GM18508 (cell line): ENCODE data around the gene PCYOX1L.

Experiments
- ATAC-seq: cut with Tn5 transposase; IDR thresholded peaks from one replicate; pipeline ENCODE4 v1.9.1; 2021; ENCODE audit warnings: moderate number of reproducible peaks; ENCODE audit not compliant: insufficient read depth, unreplicated experiment

PCYOX1L gene

DNA sequence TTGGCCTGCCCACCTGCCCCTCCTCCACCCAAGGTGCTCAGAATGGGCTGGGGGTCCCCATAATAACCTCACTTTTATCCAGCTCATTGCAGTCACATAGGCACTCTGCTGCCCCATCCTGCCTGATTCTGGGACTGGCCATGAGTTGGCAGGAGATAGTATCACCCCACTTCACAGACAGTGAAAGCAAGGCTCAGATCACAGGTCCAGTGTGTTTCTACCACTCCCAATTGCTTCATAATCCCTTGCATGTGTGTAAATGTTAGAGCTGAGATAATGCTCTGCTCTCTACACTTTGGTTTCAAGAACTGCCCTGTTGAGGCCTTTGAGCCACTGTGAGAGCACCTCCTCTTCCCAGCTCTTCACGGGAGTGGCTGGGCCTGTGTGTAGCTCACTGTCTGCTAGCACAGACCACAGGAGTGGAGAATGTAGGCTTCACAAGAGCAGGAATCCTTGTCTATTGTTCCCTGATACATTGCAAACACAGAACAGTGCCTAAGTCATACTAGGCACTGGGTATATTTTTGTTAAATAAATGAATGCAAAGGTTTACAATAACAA is 8.4 kb downstream of the PCYOX1L start:
- no peak for ATAC-seq

DNA sequence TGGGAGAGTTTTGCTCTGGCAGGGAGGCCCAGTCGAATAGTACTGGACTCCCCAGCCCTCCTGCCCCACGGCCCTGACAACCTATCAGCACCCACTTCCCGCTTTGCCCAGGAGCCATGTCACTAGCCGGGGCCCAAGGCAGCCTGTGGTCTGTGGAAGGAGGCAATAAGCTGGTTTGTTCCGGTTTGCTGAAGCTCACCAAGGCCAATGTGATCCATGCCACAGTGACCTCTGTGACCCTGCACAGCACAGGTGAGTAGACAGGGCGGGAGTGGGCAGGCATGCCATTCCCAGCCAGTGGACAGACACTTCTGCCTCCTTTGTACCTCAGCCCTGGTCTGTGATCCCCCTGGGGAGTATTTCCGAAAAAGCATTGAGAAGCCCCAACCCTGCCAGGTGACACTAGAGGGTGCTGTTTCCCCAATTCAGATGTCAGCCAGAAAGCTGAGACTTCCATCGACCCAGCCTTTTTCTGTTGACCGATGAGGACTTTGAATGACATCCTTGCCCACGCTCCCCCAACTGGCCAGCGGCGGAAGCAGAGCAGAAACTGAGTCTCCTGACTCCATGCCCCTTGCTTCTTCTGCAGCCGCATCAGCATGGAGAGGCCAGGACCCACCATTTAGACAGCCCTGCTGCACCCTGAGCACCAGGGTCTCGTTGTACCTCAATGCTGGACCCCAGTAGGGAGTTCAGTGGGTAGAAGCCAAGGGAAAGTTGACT is 9.6 kb downstream of the PCYOX1L start:
- no peak for ATAC-seq

DNA sequence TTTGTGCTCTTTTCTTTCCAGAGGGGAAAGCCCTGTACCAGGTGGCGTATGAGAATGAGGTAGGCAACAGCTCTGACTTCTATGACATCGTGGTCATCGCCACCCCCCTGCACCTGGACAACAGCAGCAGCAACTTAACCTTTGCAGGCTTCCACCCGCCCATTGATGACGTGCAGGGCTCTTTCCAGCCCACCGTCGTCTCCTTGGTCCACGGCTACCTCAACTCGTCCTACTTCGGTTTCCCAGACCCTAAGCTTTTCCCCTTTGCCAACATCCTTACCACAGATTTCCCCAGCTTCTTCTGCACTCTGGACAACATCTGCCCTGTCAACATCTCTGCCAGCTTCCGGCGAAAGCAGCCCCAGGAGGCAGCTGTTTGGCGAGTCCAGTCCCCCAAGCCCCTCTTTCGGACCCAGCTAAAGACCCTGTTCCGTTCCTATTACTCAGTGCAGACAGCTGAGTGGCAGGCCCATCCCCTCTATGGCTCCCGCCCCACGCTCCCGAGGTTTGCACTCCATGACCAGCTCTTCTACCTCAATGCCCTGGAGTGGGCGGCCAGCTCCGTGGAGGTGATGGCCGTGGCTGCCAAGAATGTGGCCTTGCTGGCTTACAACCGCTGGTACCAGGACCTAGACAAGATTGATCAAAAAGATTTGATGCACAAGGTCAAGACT is 10.3 kb downstream of the PCYOX1L start:
- ATAC-seq: no peak

DNA sequence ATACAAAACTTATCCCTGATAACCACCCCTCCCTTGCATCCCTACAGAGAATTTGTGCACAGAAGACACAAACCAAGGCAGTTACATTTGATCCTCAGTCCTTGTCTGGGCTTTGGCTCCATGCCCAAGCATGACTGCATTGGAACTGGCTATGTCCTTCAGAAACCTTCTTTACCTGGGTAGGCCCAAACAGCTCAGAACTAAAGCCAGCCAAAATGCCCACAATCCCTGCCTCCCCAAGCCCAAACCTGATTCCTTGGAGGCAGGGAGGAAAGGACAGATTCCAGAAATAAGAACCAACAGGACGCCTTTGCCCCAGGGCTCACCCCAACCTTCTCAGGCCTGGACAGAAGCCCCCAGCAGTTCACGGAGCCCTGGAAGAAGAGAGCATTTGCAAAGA is 13.0 kb downstream of the PCYOX1L start:
- no peak for ATAC-seq

DNA sequence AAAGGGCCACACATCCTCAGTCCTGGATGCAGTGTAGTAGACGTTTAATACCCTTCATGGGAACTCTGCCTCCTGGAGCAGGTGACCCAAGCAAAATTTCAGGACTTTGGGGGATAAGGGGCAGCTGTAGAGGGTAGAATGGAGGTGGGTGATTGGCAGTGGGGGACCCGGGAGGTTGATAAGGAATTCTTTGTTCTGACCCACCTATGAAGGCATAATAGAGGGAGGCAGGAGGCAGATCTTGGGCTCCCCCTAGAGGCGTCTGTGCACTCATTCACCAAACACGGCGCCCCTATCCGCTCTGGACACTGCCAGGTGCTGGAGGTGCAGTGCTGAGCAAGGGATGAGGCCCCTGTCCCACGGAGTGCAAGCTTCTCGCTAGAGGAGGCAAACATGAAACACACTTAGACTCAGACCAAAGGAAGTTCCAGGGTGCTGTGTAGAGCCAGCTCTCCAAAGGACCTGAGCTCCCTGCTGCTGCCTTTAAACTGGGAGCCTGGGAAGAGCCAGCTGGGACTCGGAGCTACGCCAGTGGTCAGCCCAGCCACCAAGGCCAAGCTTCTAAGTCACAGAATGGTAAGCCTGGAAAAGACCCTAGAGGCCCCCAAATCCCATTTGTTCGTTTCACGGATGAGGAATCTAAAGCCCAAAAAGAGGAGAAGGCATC is 13.6 kb downstream of the PCYOX1L start:
- ATAC-seq: no peak

DNA sequence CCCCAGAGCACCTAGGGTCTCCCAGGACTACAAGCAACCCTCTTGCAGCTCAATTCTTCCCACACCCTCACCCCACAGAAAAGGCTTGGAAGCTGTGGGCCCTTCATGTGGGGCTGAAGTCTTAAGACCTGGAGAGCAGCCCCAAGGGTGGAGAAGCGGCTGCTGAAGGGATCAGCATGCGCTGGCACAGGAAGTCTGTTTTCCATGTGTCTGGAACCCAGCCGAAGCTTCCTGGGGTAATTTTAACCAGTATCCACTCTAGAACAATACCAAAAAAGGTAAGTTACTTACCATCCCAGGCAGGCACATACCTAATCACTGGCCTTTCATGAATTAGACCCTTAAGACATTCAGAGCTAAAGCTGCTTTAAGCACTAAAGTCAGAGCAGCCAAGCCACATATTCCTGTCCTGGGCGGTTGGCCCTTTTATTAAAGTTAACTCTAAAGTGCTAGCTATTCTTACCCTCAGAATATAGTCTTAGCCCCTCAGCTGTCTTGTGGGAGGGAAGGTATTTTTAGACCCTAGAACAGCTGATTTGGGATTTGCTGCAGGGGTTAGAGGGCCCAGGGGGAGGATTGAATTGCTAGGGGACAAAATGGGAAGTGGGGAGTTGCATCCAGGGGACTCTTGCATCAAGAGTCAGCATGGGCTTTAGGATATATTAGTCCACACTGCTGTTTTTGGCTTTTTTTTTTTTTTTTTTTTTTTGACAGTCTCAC is 14.4 kb downstream of the PCYOX1L start:
- no peak for ATAC-seq

DNA sequence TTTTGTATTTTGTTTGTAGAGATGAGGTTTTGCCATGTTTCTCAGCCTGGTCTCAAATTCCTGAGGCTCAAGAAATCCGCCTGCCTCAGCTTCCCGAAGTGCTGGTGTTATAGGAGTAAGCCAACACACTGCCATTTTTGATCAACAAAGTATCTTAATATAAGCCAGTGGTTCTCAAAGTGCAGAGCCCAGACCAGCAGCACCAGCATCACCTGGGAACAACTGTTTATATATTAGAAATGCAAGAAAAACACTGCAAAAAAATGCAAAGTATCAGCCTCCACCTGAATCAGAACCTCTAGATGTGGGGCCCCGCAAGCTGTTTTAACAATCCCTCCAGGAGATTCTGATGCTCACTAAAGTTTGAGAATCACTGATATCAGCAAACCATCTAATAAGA is 15.1 kb downstream of the PCYOX1L start:
- no peak for ATAC-seq

DNA sequence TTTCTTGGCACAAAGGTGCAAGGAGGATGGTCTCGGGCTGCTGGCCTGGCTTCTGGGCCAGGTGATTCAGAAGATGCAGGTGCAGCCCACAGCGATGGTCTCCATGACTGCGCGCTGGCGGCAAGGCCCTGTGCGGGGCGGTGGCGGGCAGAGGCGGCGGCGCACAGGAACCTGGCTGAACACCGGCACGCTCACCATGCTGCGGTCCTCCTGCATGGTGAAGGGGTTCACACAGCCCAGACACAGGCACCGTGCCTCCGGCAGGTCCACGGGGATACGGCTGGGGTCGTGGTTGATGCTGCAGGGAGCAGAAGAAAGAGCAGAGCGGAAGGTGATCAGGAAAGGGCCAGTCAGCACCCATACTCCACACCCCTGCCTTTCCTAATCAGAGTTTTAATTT is 16.5 kb downstream of the PCYOX1L start:
- no peak for ATAC-seq

DNA sequence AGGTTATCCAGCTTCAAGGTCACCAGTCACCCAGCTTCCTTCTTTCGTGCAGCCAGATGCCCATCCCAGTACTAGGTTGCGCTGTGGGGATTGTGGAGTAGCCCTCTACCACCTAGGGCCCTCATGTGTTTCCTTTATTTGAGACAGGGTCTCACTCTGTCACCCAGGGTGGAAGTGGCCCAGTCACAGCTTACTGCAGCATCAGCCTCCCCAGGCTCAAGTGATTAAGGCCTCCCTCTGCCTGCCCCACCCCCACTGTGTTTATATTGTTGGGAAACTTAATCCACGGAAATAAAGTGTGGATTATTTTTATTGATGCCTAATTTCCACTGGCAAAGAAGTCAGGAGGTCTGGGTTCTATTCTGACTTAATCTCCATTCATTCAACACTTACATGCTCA is 17.0 kb downstream of the PCYOX1L start:
- no peak for ATAC-seq

DNA sequence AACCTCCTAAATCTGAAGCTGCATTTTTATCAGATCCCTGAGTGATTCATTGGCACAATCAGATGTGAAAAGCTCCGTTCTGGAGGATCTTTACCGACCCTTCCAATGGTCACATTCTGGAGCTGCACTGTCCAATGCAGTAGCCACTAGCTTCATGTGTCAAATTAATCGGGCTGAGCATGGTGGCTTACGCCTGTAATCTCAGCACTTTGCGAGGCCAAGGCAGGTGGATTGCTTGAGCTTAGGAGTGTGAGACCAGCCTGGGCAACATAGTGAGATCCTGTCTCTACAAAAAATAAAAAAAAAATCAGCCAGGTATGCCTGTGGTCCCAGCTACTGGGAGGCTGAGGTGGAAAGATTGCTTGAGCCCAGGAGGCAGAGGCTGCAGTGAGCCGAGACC is 17.6 kb downstream of the PCYOX1L start:
- no peak for ATAC-seq

DNA sequence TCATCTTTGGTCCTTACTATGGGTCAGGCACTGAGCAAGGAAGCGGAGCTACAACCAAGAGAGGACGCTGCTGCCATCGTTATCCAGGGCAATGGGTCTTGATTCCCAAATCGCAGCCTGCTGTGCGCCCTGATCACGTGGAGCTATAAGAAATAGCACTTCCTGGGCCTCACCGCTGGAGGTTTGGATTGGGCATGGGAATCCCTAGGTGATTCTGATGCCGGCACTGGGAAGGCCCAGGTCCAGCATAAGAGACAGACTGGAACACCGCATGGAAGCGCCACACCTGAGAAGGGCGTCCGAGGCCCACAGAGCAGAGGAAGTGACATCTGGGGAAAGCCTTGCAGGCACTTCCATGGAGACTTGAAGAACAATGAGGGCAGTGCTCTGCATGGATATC is 18.3 kb downstream of the PCYOX1L start:
- ATAC-seq: no peak

DNA sequence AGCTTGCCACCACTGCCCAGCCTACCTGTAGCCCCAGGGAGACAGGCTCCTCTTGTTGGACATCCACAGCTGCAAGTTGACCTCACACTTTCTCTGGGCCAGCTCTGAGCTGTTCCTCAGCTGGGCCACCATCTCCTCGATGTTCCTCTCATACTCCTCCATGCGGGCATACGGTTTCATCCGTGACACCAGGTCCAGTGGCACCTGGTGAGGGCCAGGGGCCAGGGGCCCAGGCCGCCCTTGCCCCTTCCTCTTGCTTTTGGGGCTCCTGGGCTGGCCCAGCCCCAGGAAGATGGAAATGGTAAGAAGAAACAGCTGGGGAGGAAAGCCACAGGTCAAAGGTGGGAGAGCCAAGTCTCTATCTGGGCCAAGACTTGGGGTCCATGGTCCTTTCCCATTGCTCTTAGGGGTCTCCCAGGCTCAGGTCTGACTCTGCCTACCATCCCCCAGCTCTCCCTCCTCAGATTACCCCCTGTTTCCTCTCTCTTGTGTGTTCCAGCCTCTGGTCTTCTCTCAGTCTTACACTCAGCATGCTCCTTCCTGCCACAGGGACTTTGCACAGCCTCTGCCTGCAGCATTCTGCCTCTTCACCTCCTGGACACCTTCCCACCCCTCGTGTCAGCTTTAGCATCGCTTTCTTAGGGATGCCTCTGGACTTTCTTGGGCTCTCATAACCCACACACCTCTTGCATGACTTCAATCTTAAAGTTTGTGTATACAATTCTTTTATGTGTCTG is 19.0 kb downstream of the PCYOX1L start:
- ATAC-seq: no peak

DNA sequence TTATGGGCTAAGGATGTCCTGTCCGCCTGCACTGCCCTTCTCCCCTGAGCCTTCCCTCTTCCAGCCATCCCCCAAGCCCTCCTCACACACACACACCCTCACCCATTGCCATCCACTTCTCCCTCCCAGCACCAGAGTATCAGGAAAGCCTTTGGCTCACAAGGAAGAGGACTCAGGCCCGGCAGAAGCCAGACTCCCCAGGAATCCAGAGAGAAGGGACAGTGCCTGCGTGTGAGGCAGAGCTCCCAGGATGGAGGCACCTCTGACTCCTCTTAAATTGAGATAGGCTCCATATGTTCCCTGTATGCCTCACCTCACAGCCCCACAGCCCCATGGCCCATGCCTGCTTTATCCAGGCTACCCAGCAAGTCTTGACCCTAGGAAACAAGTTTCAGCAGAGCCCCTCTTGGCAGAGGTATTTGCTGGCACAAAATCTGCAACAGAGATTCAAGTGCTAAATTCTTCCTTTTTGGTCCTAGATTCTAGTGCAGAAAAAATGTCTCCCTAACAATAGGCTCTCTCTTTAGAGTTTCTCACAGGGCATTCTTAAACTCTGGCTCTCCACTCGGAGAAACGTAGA is 20.5 kb downstream of the PCYOX1L start:
- no peak for ATAC-seq

DNA sequence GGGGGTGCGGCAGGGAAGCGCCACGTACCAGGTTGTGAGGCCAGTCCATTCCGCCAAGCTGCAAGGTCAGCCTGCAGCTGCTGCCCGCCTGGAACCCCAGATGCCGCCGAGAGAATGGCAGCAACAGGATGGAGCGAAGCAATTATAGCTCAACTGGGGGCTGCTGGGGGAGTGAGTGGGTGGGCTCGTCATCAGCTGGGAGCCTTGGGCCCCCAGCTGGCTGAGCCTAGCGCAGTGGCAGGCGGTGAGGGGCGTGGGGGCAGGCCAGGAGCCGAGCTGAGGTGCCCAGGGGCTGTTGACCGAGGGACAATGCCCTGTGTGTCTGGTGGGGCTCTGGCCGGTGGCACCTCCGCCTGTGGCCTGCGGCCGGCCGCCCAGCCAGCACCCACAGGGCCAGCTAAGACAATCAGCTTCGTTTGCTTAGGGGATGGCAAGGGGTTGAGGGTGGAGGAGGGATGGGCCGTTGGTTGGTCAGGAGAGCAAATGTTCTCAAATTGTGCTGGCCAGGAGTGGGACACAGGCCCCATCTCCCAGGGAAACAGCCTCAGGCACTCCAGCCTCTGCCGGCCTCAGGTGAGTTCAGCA is 21.4 kb downstream of the PCYOX1L start, which contains the start of gene IL17B:
IL17B (minus strand) TSS at position 116 of the 585 bp plus-strand sequence; CDS start at position 49, 67 bp downstream.
- no peak for ATAC-seq

DNA sequence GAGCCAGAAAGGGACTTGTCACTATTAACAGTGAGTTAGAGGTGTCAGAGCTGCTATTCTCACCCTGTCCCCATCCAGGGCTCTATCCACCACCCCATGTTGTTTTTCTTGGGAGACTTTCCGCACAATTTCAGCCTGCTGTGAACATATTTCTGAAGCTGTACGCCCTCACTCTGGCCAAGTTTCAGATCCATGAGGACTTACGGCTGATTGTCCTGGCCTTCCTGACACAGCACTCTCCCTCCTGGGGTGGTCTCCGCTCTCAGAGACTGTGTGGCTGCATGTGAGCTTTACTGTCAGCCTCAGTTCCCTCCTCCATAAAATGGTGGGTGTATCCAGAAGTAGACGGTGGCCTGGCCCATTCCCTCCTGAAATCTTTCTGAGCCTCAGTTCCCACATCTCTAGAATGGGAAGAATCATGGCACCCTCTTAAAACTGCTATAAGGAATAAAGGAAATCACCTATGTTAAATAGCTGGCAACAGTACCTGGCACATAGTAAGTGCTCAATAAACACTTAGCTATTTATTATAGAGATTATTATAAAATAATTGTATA is 22.1 kb downstream of the PCYOX1L start:
- no peak for ATAC-seq

DNA sequence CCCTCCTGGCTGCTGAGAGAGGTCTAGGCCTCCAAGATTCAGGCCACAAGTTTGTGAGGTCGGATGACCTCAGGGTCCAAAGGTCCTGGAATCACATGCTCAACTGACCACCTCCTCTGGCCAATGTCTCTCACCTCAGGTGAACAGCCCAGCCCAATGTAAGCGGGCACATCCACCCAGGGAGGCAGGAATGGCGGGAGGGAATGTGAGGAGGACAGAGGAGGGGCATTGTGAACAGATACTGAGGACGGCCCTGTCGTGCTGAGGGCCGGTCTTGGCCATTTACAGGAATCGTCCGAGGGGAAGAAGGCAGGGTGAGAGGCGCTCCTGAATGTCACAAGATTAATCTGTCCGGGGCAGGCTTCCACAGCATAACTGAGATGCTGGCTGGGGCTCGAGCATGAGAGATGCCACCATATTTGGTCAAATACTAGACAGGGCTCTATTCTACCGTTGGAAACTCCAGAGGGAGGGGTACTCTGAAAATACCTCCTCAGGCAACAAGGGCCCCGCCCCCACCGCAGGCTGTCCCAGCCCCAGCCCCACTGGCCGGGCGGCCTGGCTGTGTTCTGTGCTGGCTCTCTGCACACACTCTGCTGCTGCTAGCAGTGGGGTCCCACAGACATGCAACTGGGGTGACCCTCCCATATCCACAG is 22.7 kb downstream of the PCYOX1L start:
- ATAC-seq: no peak

DNA sequence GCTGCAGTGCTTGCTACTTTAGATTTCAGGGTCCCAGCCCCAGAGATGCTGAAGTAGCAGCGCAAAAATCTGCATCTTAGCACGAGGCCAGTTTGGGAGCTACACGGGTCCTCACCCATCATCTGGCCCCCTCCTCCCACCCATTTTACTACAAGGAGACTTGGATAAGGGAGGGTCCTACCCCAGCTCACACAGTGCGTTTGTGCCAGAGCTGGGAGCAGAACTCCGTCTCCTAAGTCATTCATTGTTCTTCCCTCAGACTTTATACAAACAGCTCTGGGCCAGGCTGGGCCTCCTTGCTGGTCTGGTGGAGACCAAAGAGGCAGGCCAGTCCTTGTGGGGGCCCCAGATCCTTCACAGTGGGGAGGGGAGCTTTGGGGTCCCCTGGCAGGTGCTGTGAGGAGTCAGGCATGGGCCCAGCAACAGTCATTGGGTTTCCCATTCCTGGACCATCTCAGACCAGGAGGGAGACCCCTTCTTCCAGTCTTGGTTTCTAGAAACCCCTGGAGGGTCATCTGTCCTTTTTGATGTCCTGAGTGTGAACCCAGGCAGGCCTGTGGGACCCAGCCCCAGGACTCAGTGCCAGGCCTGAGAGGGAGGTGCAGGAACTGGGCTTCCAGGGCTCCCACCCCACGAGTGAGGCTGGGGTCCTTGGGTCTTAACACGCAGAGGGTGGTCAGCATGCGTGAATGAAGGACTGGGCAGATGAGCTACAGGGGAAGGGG is 23.6 kb downstream of the PCYOX1L start:
- no peak for ATAC-seq

DNA sequence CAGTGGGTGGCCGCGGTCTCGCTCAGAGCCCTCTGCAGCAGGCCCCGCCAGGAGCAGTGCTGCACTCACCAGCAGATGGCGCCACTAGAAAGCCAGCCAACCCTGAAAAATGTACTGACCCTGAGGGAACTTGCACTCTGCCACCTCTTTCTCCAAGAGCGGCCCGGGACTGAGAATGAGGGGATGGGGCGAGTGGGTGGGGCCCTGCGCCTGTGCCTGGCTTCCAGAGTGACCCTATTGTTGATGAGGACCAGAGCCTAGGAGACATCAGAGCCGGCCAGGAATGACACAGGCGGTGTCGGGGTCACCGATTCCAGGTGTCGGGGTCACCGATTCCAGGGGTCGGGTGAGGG is 24.1 kb downstream of the PCYOX1L start:
- ATAC-seq: no peak
